IMR-90 (cell line): ENCODE data around the gene POMGNT2. TPM values are rescaled to one million over a fixed set of nuclear protein-coding genes. Genes with fewer than 3 reads are reported as not detected.

Experiments
- ATAC-seq: fragments of 200-7000 bp; cut with Tn5 transposase; 2 replicates; pipeline ENCODE4 v1.9.1; 2020; ENCODE audit warnings: low read depth, mild to moderate bottlenecking, moderate library complexity
- BruUV-seq: library from RNA; stranded (reverse); fragments of 400-500 nt; replicated peaks from 2 replicates; lab custom pipeline; 2021; lab: Mats Ljungman, UMichigan
- CTCF ChIA-PET: fragments of 300-600 bp; formaldehyde crosslinking; extraction: SDS; loops from one replicate; lab custom pipeline; 2021; ENCODE audit warnings: antibody characterized with exemption; lab: Yijun Ruan, JAX
- POLR2A ChIA-PET: fragments of 300-600 bp; sonication (Branson Sonifier 250); formaldehyde crosslinking; loops from one replicate; lab custom pipeline; 2022; ENCODE audit warnings: antibody characterized with exemption; ENCODE audit not compliant: unreplicated experiment; lab: Charles Lee
- DNase-seq: peaks from one replicate; pipeline ENCODE4 v3.0.0; 2013
- H2AFZ ChIP-seq: replicated peaks from 2 replicates; pipeline ENCODE3; 2013; ENCODE audit warnings: low read length, mild to moderate bottlenecking; ENCODE audit not compliant: poor library complexity
- H2AK5ac ChIP-seq: 2 replicates; pipeline ENCODE4 v1.6.1; 2013; ENCODE audit warnings: low read depth, low read length, inconsistent platforms
- H2AK9ac ChIP-seq: replicated peaks from 2 replicates; pipeline ENCODE3; 2013; ENCODE audit warnings: mild to moderate bottlenecking, low read depth, low read length, moderate library complexity; ENCODE audit not compliant: poor library complexity
- H2BK120ac ChIP-seq: 2 replicates; pipeline ENCODE4 v1.6.1; 2013; ENCODE audit warnings: low read depth, low read length, inconsistent platforms
- H2BK15ac ChIP-seq: 3 replicates; pipeline ENCODE4 v1.6.1; 2013; ENCODE audit warnings: low read depth, low read length, inconsistent platforms
- H2BK20ac ChIP-seq: 2 replicates; pipeline ENCODE4 v1.6.1; 2013; ENCODE audit warnings: low read depth, mild to moderate bottlenecking, inconsistent platforms, low read length, moderate library complexity
- H2BK5ac ChIP-seq: 2 replicates; pipeline ENCODE4 v1.6.1; 2013; ENCODE audit warnings: mild to moderate bottlenecking, low read depth, low read length, inconsistent platforms; ENCODE audit not compliant: poor library complexity, severe bottlenecking
- H3K14ac ChIP-seq: replicated peaks from 2 replicates; pipeline ENCODE4 v1.6.1; 2013; ENCODE audit warnings: low read depth, low read length, inconsistent platforms
- H3K18ac ChIP-seq: 2 replicates; pipeline ENCODE4 v1.6.1; 2013; ENCODE audit warnings: low read depth, low read length, control low read depth
- H3K23ac ChIP-seq: 2 replicates; pipeline ENCODE4 v1.6.1; 2013; ENCODE audit warnings: low read depth, low read length, inconsistent platforms
- H3K27ac ChIP-seq: 2 replicates; pipeline ENCODE4 v1.5.1; 2013; ENCODE audit warnings: mild to moderate bottlenecking, control low read depth, low read length; ENCODE audit not compliant: insufficient read depth
- H3K27me3 ChIP-seq: 2 replicates; pipeline ENCODE4 v1.6.1; 2013; ENCODE audit warnings: low read length; ENCODE audit not compliant: control insufficient read depth, insufficient read depth
- H3K36me3 ChIP-seq: 2 replicates; pipeline ENCODE4 v1.6.1; 2013; ENCODE audit warnings: low read length, mixed read lengths; ENCODE audit not compliant: control insufficient read depth, insufficient read depth
- H3K4ac ChIP-seq: 2 replicates; pipeline ENCODE4 v1.6.1; 2013; ENCODE audit warnings: low read depth, low read length, inconsistent platforms
- H3K4me1 ChIP-seq: 2 replicates; pipeline ENCODE4 v1.6.1; 2013; ENCODE audit warnings: low read length, mixed read lengths; ENCODE audit not compliant: control insufficient read depth, insufficient read depth
- H3K4me2 ChIP-seq: 2 replicates; pipeline ENCODE4 v1.6.1; 2013; ENCODE audit warnings: low read depth, mild to moderate bottlenecking, control low read depth, low read length, moderate library complexity
- H3K4me3 ChIP-seq: 2 replicates; pipeline ENCODE4 v1.5.1; 2013; ENCODE audit warnings: low read depth, mild to moderate bottlenecking, control low read depth, low read length, moderate library complexity; ENCODE audit not compliant: insufficient read depth
- H3K56ac ChIP-seq: 2 replicates; pipeline ENCODE4 v1.6.1; 2013; ENCODE audit warnings: low read length, inconsistent platforms; ENCODE audit not compliant: insufficient read depth; ENCODE audit errors: extremely low read depth
- H3K79me1 ChIP-seq, 2 experiments: 2 replicates each; pipeline ENCODE4 v1.6.1; 2013; ENCODE audit warnings: low read length in 2 of 2, inconsistent platforms in 1 of 2, low read depth in 1 of 2
- H3K9ac ChIP-seq: 2 replicates; pipeline ENCODE4 v1.6.1; 2013; ENCODE audit warnings: low read depth, low read length, control low read depth
- H3K9me1 ChIP-seq: 2 replicates; pipeline ENCODE4 v1.6.1; 2013; ENCODE audit warnings: low read length, inconsistent platforms; ENCODE audit not compliant: insufficient read depth
- H3K9me3 ChIP-seq: 2 replicates; pipeline ENCODE4 v1.6.1; 2013; ENCODE audit warnings: low read length; ENCODE audit not compliant: control insufficient read depth, insufficient read depth
- H4K20me1 ChIP-seq: 2 replicates; pipeline ENCODE4 v1.6.1; 2013; ENCODE audit warnings: low read length, inconsistent platforms; ENCODE audit not compliant: insufficient read depth
- H4K5ac ChIP-seq: 2 replicates; pipeline ENCODE4 v1.6.1; 2013; ENCODE audit warnings: mild to moderate bottlenecking, low read depth, low read length, control low read depth
- H4K8ac ChIP-seq, 2 experiments: 2 replicates each; pipeline ENCODE4 v1.6.1; 2013; ENCODE audit warnings: low read depth in 2 of 2, low read length in 2 of 2, control low read depth in 1 of 2, inconsistent platforms in 1 of 2
- H4K91ac ChIP-seq: 2 replicates; pipeline ENCODE4 v1.6.1; 2013; ENCODE audit warnings: low read depth, low read length, inconsistent platforms; ENCODE audit not compliant: insufficient read depth
- BHLHE40 ChIP-seq: fragments of 150-350 bp; IDR thresholded peaks from 2 replicates; pipeline ENCODE4 v1.6.1; 2016; ENCODE audit warnings: mild to moderate bottlenecking, low read depth, low read length
- CHD1 ChIP-seq: IDR thresholded peaks from 2 replicates; pipeline ENCODE4 v1.6.1; 2012; ENCODE audit warnings: low read depth, low read length, improper control_type of control experiment
- CTCF ChIP-seq: conservative IDR thresholded peaks from 2 replicates; pipeline ENCODE4 v1.5.1; 2012; ENCODE audit warnings: mild to moderate bottlenecking, low read depth, low read length, improper control_type of control experiment
- ELK1 ChIP-seq: fragments of 150-350 bp; IDR thresholded peaks from 2 replicates; pipeline ENCODE4 v1.6.1; 2016; ENCODE audit warnings: low read depth, mild to moderate bottlenecking, low read length, moderate library complexity, borderline replicate concordance
- FOS ChIP-seq: fragments of 150-350 bp; IDR thresholded peaks from 2 replicates; pipeline ENCODE4 v1.6.1; 2016; ENCODE audit warnings: low read depth, low read length
- MAZ ChIP-seq: IDR thresholded peaks from 2 replicates; pipeline ENCODE4 v1.6.1; 2012; ENCODE audit warnings: low read depth, mild to moderate bottlenecking, low read length, improper control_type of control experiment, moderate library complexity, borderline replicate concordance
- MXI1 ChIP-seq: IDR thresholded peaks from 2 replicates; pipeline ENCODE4 v1.6.1; 2012; ENCODE audit warnings: low read depth, mild to moderate bottlenecking, low read length, moderate library complexity, borderline replicate concordance
- POLR2A ChIP-seq: IDR thresholded peaks from 2 replicates; pipeline ENCODE4 v1.6.1; 2012; ENCODE audit warnings: mild to moderate bottlenecking, low read depth, low read length
- RAD21 ChIP-seq: IDR thresholded peaks from 2 replicates; pipeline ENCODE4 v1.6.1; 2012; ENCODE audit warnings: low read length, improper control_type of control experiment
- RFX5 ChIP-seq: IDR thresholded peaks from 2 replicates; pipeline ENCODE4 v1.8.0; 2012; ENCODE audit warnings: low read depth, mild to moderate bottlenecking, low read length, moderate library complexity
- SMC3 ChIP-seq: fragments of 150-350 bp; IDR thresholded peaks from 2 replicates; pipeline ENCODE4 v1.6.1; 2016; ENCODE audit warnings: low read depth, mild to moderate bottlenecking, antibody characterized with exemption, low read length, moderate library complexity
- WGBS, 2 experiments: methylation state at CpG; one replicate each; pipeline versions ENCODE4 v1.1.5 to v1.1.7; 2013; ENCODE audit warnings: missing lambda C conversion rate in 2 of 2; ENCODE audit not compliant: insufficient read length in 1 of 2; ENCODE audit errors: extremely low coverage in 2 of 2; 5-methylcytosine and 5-hydroxymethylcytosine counted together
- dilution Hi-C: fragments of 300-500 bp; cut with HindIII; formaldehyde crosslinking; loops from one replicate; pipeline ENCODE4 v1.14.3; 2018; ENCODE audit warnings: low sequenced_read_pairs; ENCODE audit not compliant: unreplicated experiment
- in situ Hi-C: fragments of 300-500 bp; cut with MboI; formaldehyde crosslinking; loops from 3 replicates; pipeline ENCODE4 v1.14.3; 2019; ENCODE audit warnings: low sequenced_read_pairs, inconsistent platforms, mixed read lengths
- intact Hi-C: fragments of 100-400 bp; cut with micrococcal nuclease; formaldehyde crosslinking; loops from 2 replicates; pipeline ENCODE4 v1.10.0; 2022
- polyA plus RNA-seq, 3 experiments: library from polyadenylated mRNA; depleted of rRNA; stranded (reverse); fragments of >200 nt; gene quantifications; 2 replicates each; pipeline ENCODE4 v1.2.3, GENCODE V29; 2012; ENCODE audit warnings: low replicate concordance in 1 of 3
- total RNA-seq: library from RNA; depleted of rRNA; stranded (reverse); fragments of >200 nt; gene quantifications from 2 replicates; pipeline ENCODE4 v1.2.3, GENCODE V29; 2012
- TF ChIP-seq, protein P1 (sequence below): fragments of 150-350 bp; IDR thresholded peaks from 2 replicates; pipeline ENCODE4 v1.6.1; 2017; ENCODE audit warnings: mild to moderate bottlenecking, antibody characterized with exemption, low read length, low read depth

The POMGNT2 gene
- total and polyA plus RNA-seq, 2 of the 4 experiments (the other 2 are of a cell fraction): 7.5 to 16.2 TPM

DNA sequence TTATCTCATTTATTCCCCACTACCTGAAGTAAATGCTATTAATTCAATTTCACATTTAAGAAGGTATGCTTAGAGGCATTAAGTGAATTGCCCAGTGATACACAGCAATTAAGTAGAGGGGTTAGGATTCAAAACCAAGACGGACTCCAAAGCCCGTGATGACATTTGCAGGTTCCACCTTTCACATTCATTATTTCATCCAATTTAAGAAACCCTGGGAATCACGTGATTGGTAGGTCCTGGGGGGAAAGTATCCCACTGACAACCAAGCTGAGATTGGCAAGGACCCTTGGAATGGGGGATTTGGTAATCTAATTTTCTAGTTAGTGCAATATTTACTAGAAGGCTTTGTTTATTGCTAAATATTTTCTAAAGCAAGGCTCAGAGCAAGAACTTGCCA lies 1.8 kb downstream of the POMGNT2 start:
- H3K23ac ChIP-seq: no peak overlapping the region
- no peak overlapping the region for H2BK15ac ChIP-seq
- H3K4me2 ChIP-seq: no peak overlapping the region
- no peak overlapping the region for H3K9ac ChIP-seq
- no peak overlapping the region for H3K27ac ChIP-seq
- H3K79me1 ChIP-seq: peaks cover 0 to 8% of the 10 kb centered on the region in 2 experiments; a peak in 3 of 4 replicates
- no TSS peak for BruUV-seq
- no peak overlapping the region for H2BK20ac ChIP-seq
- H3K9me1 ChIP-seq: peaks cover 9% of the 10 kb centered on the region; the same call in 1 of the 2 replicates
- H4K20me1 ChIP-seq: no peaks in the 10 kb centered on the region
- in situ Hi-C loops (no loop called here), dilution Hi-C loops (no loop called here), intact Hi-C loops (no loop called here)
- TF ChIP-seq CTCF (no peak), FOS (no peak), POLR2A (no peak), CHD1 (no peak), MXI1 (no peak), MAZ (no peak), SMC3 (no peak), BHLHE40 (no peak), RAD21 (no peak), ELK1 (no peak), RFX5 (no peak)
- TF ChIP-seq, protein P1, sequence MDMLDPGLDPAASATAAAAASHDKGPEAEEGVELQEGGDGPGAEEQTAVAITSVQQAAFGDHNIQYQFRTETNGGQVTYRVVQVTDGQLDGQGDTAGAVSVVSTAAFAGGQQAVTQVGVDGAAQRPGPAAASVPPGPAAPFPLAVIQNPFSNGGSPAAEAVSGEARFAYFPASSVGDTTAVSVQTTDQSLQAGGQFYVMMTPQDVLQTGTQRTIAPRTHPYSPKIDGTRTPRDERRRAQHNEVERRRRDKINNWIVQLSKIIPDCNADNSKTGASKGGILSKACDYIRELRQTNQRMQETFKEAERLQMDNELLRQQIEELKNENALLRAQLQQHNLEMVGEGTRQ: no peak
- H3K4ac ChIP-seq: no peak overlapping the region
- WGBS, 2 experiments: no CpG with 5 or more reads among the region's 3 CpGs
- H3K27me3 ChIP-seq: no peaks in the 10 kb centered on the region; the same call in 1 of the 2 replicates
- CTCF ChIA-PET: no interaction called here
- H2AK5ac ChIP-seq: no peak overlapping the region
- H4K8ac ChIP-seq: no peak overlapping the region
- H3K18ac ChIP-seq: no peak overlapping the region
- H2BK120ac ChIP-seq: no peak overlapping the region
- no peak for ATAC-seq
- no peak overlapping the region for H3K56ac ChIP-seq
- no peak overlapping the region for H2AFZ ChIP-seq
- H2AK9ac ChIP-seq: no peak overlapping the region
- no peak overlapping the region for H4K91ac ChIP-seq
- no peak overlapping the region for H2BK5ac ChIP-seq
- no peak overlapping the region for H3K4me3 ChIP-seq
- H3K4me1 ChIP-seq: peaks cover 3% of the 10 kb centered on the region; the same call in 1 of the 2 replicates
- POLR2A ChIA-PET: no interaction called here
- no peak for DNase-seq
- H3K14ac ChIP-seq: no peak overlapping the region
- H4K5ac ChIP-seq: no peak overlapping the region
- H3K36me3 ChIP-seq: no peaks in the 10 kb centered on the region
- H3K9me3 ChIP-seq: no peaks in the 10 kb centered on the region
